HUES6 (cell line): ENCODE results near the gene CPED1.
"Not testable (repeated sequence)": the region's sequence is repeated elsewhere in the genome, so short reads cannot be mapped to it uniquely, and the experiment has no call there.

Experiments used
- H3K27ac ChIP-seq: 2 replicates; pipeline ENCODE4 v1.7.0; 2013; ENCODE audit warnings: low read depth, mild to moderate bottlenecking, low read length, inconsistent platforms
- H3K27me3 ChIP-seq: 2 replicates; pipeline ENCODE4 v1.6.1; 2013; ENCODE audit warnings: low read length; ENCODE audit not compliant: control insufficient read depth, insufficient read depth
- H3K36me3 ChIP-seq: 2 replicates; pipeline ENCODE4 v1.6.1; 2013; ENCODE audit warnings: low read length; ENCODE audit not compliant: control insufficient read depth, insufficient read depth
- H3K4me1 ChIP-seq: 2 replicates; pipeline ENCODE4 v1.6.1; 2013; ENCODE audit warnings: low read length; ENCODE audit not compliant: control insufficient read depth, insufficient read depth
- H3K4me3 ChIP-seq: 2 replicates; pipeline ENCODE4 v1.5.1; 2013; ENCODE audit warnings: low read depth, low read length
- H3K9ac ChIP-seq: one replicate; pipeline ENCODE4 v1.6.1; 2013; ENCODE audit warnings: mild to moderate bottlenecking, low read length
- H3K9me3 ChIP-seq: 2 replicates; pipeline ENCODE4 v1.6.1; 2013; ENCODE audit warnings: low read depth, low read length; ENCODE audit not compliant: control insufficient read depth, insufficient read depth

Gene CPED1

DNA sequence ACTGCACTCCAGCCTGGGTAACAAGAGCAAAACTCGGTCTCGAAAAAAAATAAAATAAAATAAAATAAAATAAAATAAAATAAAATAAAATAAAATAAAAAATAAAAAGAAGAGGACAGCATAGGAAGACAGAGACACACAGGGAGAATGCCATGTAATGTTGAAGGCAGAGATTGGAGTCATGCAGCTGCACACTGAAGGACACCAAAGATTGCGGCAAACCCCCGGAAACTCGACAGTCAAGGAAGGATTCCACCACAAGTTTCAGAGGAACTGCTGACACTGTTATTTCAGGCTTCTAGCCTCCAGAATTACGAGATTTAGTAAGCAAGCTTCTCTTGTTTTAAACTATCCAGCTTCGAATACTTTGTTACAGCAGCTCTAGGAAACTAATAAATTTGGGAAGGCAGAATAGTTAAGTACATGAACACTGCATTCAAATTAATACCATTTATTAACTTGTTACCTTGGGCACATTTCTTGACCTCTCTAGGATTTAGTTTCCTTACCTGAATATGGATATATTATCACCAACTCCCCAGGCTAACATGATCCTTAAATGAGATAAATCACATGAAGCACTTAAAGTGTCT, 9.5 kb downstream of the CPED1 start:
- H3K9ac ChIP-seq: no peak overlapping the region
- no peak overlapping the region for H3K27ac ChIP-seq

DNA sequence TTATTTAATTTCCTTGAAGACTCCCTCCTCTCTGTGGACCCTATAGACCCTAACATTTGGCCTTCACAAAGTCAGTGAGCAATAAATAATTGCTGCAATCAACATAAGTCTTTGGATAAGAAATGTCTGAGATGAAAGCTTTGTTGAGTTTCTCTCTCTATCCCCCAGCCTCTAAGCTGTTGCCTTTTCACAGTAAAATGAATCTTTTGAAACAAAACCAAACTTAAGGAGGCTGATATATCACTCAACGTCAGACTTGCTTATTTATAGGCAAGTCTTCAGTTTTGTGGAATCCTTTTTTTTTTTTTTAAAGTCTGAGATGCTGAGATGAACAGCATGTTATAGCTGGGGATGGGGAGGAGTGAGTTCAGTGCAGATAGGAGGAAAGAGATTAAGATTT, 10.0 kb downstream of the CPED1 start:
- H3K27me3 ChIP-seq: no peaks in the 10 kb centered on the region
- no peaks in the 10 kb centered on the region for H3K4me1 ChIP-seq
- H3K9me3 ChIP-seq: no peaks in the 10 kb centered on the region
- no peaks in the 10 kb centered on the region for H3K36me3 ChIP-seq
- no peak overlapping the region for H3K9ac ChIP-seq
- no peak overlapping the region for H3K4me3 ChIP-seq
- H3K27ac ChIP-seq: no peak overlapping the region

More for the DNA sequence above, 9.5 kb downstream of the CPED1 start:
- no peaks in the 10 kb centered on the region for H3K36me3 ChIP-seq
- no peak overlapping the region for H3K4me3 ChIP-seq
- no peaks in the 10 kb centered on the region for H3K9me3 ChIP-seq
- no peaks in the 10 kb centered on the region for H3K4me1 ChIP-seq
- H3K27me3 ChIP-seq: no peaks in the 10 kb centered on the region

DNA sequence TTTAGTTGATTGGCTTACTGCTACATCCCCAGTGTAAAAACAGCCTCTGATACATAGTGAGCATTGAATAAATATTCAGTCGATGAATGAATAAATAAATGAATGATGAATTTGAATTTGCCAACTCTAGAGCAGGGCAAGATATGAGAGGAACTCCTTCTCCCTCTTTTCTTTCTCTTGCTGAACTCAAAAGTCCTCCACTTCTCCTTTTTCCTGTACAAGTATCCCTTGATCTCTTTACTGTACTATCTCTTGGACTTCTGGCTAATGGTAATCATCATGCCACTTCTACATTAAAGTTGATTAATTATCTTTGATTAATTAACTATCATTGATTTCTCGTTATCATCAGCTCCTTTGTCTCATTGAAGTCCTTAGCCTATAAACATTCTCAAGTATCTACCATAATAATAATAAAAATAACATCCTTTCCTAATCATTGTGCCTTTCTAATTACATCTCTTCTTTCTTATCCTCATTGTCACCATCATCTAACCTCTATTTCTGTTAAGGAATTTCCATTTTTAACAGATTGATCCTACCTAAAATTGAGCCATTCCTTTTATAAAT, 10.6 kb downstream of the CPED1 start:
- no peaks in the 10 kb centered on the region for H3K9me3 ChIP-seq
- no peak overlapping the region for H3K9ac ChIP-seq
- H3K4me3 ChIP-seq: no peak overlapping the region
- no peaks in the 10 kb centered on the region for H3K36me3 ChIP-seq
- no peaks in the 10 kb centered on the region for H3K4me1 ChIP-seq
- H3K27me3 ChIP-seq: no peaks in the 10 kb centered on the region
- no peak overlapping the region for H3K27ac ChIP-seq

DNA sequence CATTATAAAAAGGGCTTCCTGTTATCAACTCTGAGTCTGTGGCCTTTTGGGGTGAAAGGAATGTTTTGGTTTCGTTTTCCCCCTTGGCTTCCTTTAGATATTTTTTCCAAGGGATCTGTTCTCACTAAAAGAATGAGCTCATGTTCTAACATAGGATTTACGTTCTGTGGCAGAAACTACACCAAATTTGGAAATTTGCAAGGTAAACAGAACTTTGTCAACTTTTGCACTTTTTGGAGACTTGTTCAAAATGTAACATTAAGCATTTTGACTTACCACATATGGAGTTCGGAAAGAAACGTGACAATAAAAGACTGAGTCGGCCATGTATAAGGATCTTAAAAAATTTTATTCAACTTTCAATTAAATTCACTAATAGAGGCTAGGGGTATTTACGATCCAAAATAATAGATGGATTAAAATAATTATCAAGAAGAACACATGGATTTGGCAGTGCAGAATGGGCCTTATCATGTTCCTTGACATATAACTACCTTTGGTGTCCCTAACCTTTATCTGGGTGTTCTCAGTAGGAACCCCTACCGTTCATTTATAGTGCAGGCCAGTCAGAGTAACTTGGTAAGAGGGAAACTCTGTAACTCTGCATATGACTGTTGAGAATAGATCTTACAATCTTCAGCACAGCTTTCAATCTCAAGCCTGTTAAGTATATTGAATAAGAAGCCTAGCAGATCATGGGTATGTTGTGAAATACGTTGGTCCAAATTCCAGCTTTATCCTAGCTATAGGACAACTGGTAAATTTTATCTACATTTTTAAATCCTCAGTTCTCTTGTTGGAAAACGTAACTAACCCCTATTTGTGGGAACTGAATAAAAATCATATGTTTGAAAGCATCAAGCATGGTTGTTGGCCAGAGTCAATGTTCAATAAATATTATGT, 11.8 kb downstream of the CPED1 start:
- H3K9me3 ChIP-seq: no peaks in the 10 kb centered on the region
- no peaks in the 10 kb centered on the region for H3K27me3 ChIP-seq
- H3K27ac ChIP-seq: no peak overlapping the region
- no peaks in the 10 kb centered on the region for H3K4me1 ChIP-seq
- H3K36me3 ChIP-seq: no peaks in the 10 kb centered on the region
- H3K4me3 ChIP-seq: no peak overlapping the region
- H3K9ac ChIP-seq: no peak overlapping the region

DNA sequence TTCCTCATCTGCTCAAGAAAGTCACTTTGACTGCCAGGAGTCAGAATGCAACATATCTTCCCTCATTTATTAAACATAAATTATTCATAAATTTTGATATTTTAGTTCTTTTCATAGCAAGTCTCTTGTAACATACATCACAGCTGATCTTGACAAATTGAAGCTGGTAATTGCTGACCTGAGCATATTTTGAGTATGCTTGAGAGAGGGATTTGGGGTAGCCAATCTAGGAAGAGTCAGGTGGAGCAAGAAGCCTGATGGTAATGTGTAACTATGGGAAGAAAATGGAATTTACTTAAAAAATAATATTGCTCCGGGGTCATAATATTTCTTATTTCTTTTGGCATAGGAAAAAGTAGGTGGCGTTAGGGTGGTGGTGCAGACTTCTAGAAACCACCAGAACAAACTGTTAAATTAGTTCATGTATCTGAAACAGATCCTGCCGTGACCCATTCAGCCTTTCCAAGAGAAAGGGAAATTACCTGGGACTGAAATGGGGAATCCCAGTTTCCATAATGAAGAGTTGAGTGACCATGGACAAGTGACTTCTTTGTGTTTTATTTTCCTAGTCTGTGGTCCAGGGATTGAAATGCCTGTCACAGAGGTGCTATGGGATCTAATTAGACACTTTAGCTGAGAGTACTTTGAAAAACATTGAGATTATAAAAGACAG, 12.9 kb downstream of the CPED1 start:
- Histone ChIP-seq H3K27me3 (no peaks in the 10 kb centered on the region), H3K9ac (no peak overlapping the region), H3K4me3 (no peak overlapping the region), H3K4me1 (0 out of 2 replicates have a peak, but pooled peaks cover 4% of the 10 kb centered on the region), H3K36me3 (no peaks in the 10 kb centered on the region), H3K9me3 (no peaks in the 10 kb centered on the region), H3K27ac (no peak overlapping the region)

DNA sequence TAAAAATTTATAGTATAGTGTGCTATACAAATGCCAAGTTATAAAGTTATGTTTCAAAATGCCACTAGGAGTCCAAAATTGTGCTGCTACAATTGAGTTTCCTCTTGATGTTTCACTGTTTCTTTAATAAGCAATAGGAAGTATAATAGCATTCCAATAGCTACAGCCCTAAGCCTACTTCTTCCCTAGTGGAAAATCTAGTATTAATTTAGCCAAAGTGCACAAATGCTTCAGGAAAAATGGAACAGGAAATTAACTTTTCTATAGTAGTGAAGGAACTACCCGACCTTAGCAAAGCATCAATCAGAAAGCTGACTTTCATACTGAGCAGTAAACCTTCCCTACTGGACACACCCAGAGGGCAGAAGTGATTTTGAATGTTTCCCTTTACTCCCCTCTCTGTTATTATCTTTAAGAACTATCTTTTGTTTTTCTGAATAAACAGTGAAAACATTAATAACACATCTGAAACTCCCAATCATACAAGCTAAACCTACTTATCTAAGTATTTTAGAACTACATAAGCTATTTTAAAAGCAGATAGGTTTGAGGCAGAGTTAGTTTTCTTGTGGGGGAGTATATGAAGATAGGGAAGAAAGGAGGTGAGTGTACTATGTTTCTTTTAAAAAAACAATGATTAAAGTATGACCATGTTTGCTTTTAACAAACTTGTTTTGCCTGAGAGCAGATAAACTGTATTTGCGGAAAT, 13.7 kb downstream of the CPED1 start:
- H3K4me1 ChIP-seq: 0 out of 2 replicates have a peak, but pooled peaks cover 12% of the 10 kb centered on the region
- H3K4me3 ChIP-seq: no peak overlapping the region
- H3K27me3 ChIP-seq: no peaks in the 10 kb centered on the region
- no peaks in the 10 kb centered on the region for H3K36me3 ChIP-seq
- H3K9me3 ChIP-seq: no peaks in the 10 kb centered on the region
- no peak overlapping the region for H3K27ac ChIP-seq
- H3K9ac ChIP-seq: no peak overlapping the region

DNA sequence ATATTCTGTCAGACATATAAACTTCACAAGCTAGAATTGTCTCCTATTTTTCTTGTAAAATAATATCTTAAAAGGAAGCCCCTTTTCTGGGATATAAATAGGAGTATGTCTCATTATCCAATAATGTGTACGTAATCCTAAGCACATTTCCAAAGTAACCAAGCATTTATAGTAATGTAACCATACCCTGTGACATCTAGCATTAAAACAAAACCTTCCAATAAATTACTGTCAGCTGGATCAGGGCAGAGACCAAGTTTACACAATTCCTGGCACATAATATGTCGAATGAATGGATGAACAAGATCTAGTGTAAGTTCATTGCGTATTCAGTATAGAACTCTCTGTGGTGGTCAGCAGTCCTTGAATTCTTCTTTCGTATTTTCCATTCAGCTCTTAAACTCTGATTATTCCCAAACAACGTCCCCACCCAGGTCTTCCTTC, 14.3 kb downstream of the CPED1 start:
- no peak overlapping the region for H3K27ac ChIP-seq
- no peaks in the 10 kb centered on the region for H3K9me3 ChIP-seq
- no peaks in the 10 kb centered on the region for H3K27me3 ChIP-seq
- no peak overlapping the region for H3K4me3 ChIP-seq
- H3K36me3 ChIP-seq: no peaks in the 10 kb centered on the region
- H3K9ac ChIP-seq: no peak overlapping the region
- H3K4me1 ChIP-seq: 0 out of 2 replicates have a peak, but pooled peaks cover 12% of the 10 kb centered on the region

DNA sequence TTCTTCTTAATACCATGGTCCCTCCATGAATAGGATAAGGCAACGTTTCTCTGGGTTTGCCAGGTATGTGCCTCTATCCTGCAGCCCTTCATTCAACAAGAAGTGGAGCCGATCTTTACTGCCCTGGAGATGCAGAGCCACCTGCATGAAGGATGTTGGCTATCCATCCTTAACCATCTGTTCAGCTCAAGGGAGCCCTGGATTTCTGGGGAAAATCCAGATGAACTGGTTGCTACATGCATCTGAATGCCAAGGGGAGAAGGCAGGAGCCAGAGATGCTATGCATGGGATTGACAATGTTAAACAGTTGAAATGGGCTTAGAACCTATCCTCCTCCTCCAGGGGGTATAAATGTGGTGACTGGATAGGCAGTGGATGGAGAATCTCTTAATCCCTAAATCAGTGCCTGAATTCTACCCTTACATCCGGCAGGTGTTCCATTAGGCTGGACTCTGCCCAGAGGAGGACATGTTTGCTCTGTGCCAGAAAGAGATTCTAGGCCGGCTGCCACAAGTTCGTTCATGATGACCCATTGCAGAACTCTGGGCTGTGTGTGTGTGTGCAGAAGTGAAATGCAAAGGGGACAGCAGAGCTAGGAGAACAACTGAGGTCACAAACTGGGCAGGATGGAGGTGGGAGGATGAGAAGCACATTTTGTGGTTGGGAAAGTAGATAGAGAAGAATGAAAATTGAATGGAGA, 15.6 kb downstream of the CPED1 start:
- H3K36me3 ChIP-seq: no peaks in the 10 kb centered on the region
- no peak overlapping the region for H3K9ac ChIP-seq
- H3K9me3 ChIP-seq: no peaks in the 10 kb centered on the region
- H3K4me3 ChIP-seq: no peak overlapping the region
- 0 out of 2 replicates have a peak, but pooled peaks cover 12% of the 10 kb centered on the region for H3K4me1 ChIP-seq
- no peak overlapping the region for H3K27ac ChIP-seq
- no peaks in the 10 kb centered on the region for H3K27me3 ChIP-seq

DNA sequence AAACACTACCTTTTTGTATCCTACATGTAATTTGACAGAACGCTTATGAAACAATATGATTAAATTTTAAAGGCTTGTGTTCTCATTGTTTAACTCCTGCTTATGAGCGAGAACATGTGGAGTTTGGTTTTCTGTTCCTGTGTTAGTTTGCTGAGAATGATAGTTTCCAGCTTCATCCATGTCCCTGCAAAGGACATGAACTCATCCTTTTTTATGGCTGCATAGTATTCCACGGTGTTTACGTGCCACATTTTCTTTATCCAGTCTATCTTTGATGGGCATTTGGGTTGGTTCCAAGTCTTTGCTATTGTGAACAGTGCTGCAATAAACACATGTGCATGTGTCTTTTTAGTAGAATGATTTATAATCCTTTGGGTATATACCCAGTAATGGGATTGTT, 16.5 kb downstream of the CPED1 start:
- H3K4me1 ChIP-seq: 0 out of 2 replicates have a peak, but pooled peaks cover 12% of the 10 kb centered on the region
- not testable (repeated sequence) for H3K4me3 ChIP-seq, H3K27ac ChIP-seq, H3K9ac ChIP-seq, H3K27me3 ChIP-seq, H3K36me3 ChIP-seq, H3K9me3 ChIP-seq

DNA sequence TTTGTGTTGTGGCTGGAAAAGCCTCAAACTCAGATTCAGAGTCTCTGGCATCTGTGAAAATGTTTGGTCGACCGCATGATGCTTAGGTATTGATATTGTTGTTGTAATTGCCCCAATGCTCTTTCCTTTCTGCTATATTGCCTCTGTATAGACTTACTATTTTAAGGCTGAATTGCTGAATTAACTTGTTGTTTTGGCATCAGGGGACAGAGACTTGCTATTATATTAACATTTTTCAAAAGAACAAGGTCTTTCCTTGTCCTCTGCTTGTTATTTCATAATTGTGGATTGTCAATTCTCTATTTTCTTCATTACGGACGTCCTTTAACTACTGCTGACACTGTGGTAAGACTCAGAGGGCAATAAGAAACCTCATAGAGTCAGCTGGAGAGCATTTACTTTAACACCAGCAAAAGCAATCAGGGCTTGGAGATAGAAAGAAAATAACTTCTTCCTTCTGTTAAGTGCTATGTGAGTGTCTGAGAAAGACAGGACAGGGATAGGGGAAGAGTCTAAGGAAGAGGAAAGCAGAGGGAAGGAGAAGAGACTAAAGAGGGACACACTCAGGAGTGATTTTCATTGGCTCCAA, 17.6 kb downstream of the CPED1 start:
- H3K9ac ChIP-seq: no peak overlapping the region
- peak overlapping the region; percentile 4; the same call in 1 of the 2 replicates for H3K27ac ChIP-seq
- no peaks in the 10 kb centered on the region for H3K9me3 ChIP-seq
- H3K4me3 ChIP-seq: no peak overlapping the region
- H3K36me3 ChIP-seq: no peaks in the 10 kb centered on the region
- 0 out of 2 replicates have a peak, but pooled peaks cover 12% of the 10 kb centered on the region for H3K4me1 ChIP-seq
- H3K27me3 ChIP-seq: no peaks in the 10 kb centered on the region
